Measurements from ENCODE around the gene ESRRA. TPM values are rescaled to one million over a fixed set of nuclear protein-coding genes. Genes with fewer than 3 reads are reported as not detected.

ESRRA gene
- total and polyA plus RNA-seq, 9 of the 15 experiments (the other 6 are each of a cell fraction or from before 2014, with no cell fraction given): 0.27 to 89.7 (median 23.7) TPM

DNA sequence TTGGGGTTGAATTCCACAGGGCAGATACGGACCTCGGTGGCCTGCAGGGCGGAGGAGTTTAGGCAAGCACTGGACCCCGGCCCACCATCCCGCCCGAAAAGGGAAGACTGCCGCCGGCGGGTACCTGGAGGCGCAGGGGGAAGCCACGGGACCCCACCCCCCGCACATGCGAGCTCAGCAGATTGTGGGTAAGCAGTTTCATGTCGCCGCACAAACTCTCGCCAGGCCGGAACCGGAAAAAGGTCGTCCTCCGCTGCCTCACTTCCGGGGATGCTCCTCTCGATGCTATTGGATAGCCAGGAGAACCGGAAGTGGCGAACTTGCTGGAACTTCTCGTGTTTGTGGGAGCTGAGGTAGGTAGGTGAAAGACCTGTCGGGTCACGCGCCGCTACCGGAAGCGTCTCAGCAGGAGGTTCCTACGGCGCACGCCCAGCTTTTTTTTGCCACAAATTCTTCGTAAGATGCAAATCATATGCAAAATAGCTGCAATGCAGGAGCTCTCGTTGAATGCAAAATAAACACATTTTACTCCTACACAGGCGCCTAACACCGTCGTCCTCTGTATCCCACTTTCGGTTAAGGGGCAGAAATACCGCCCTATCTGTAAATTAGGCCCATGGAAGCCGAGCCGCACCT, 12.1 kb downstream of the ESRRA start, which contains the start of gene TRMT112 (continued):
- TF ChIP-seq SAP30 (IDR thresholded peaks at IDR 0.05; ENCODE audit: borderline replicate concordance, insufficient read depth, low read depth, low read length, poor library complexity, severe bottlenecking): peak; percentile 74
- TF ChIP-seq ZBTB11 (CRISPR knock-in tag; IDR thresholded peaks at IDR 0.05): peak in 2 of 3 experiments; percentile 59 to 92; a peak in 3 of 6 replicates
- TF ChIP-seq, protein P1, sequence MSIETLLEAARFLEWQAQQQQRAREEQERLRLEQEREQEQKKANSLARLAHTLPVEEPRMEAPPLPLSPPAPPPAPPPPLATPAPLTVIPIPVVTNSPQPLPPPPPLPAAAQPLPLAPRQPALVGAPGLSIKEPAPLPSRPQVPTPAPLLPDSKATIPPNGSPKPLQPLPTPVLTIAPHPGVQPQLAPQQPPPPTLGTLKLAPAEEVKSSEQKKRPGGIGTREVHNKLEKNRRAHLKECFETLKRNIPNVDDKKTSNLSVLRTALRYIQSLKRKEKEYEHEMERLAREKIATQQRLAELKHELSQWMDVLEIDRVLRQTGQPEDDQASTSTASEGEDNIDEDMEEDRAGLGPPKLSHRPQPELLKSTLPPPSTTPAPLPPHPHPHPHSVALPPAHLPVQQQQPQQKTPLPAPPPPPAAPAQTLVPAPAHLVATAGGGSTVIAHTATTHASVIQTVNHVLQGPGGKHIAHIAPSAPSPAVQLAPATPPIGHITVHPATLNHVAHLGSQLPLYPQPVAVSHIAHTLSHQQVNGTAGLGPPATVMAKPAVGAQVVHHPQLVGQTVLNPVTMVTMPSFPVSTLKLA (conservative IDR thresholded peaks at IDR 0.05): peak; percentile 78 to 89
- no peak for TF ChIP-seq HINFP (tag; conservative IDR thresholded peaks at IDR 0.05; ENCODE audit: low read depth)
- TF ChIP-seq FOXK1 (CRISPR knock-in tag; IDR thresholded peaks at IDR 0.05; ENCODE audit: borderline replicate concordance): no peak
- no peak for TF ChIP-seq ZNF445 (CRISPR knock-in tag; IDR thresholded peaks at IDR 0.05; ENCODE audit: low read depth)
- peak in 1 of 2 experiments; percentile 24; a peak in 1 of 4 replicates for TF ChIP-seq ETV6 (IDR thresholded peaks at IDR 0.05; ENCODE audit: borderline replicate concordance in 1 of 2, low read depth in 2 of 2, low read length in 1 of 2)
- TF ChIP-seq ETV6 (CRISPR knock-in tag; IDR thresholded peaks at IDR 0.05; ENCODE audit: borderline replicate concordance): no peak
- TF ChIP-seq TEAD1 (CRISPR knock-in tag; IDR thresholded peaks at IDR 0.05): no peak; a peak in 2 of 4 replicates
- TF ChIP-seq SMAD4 (CRISPR knock-in tag; conservative IDR thresholded peaks at IDR 0.05): 0 out of 2 replicates have a peak, but pooled peaks have one; percentile 10
- TF ChIP-seq ZNF143 (CRISPR knock-in tag; IDR thresholded peaks at IDR 0.05): peak; percentile 52; the same call in 1 of the 2 replicates
- 0 out of 2 replicates have a peak, but pooled peaks have one; percentile 13 for TF ChIP-seq CTBP1 (IDR thresholded peaks at IDR 0.05; ENCODE audit: borderline replicate concordance)
- TF ChIP-seq, protein P2, sequence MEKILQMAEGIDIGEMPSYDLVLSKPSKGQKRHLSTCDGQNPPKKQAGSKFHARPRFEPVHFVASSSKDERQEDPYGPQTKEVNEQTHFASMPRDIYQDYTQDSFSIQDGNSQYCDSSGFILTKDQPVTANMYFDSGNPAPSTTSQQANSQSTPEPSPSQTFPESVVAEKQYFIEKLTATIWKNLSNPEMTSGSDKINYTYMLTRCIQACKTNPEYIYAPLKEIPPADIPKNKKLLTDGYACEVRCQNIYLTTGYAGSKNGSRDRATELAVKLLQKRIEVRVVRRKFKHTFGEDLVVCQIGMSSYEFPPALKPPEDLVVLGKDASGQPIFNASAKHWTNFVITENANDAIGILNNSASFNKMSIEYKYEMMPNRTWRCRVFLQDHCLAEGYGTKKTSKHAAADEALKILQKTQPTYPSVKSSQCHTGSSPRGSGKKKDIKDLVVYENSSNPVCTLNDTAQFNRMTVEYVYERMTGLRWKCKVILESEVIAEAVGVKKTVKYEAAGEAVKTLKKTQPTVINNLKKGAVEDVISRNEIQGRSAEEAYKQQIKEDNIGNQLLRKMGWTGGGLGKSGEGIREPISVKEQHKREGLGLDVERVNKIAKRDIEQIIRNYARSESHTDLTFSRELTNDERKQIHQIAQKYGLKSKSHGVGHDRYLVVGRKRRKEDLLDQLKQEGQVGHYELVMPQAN (IDR thresholded peaks at IDR 0.05; ENCODE audit: borderline replicate concordance): peak; percentile 89; the same call in 1 of the 2 replicates
- TF ChIP-seq SREBF2 (CRISPR knock-in tag; IDR thresholded peaks at IDR 0.05): no peak
